LHCN-M2 (cell line): ENCODE results near the gene VPS41. TPM values are rescaled to one million over a fixed set of nuclear protein-coding genes. Genes with fewer than 3 reads are reported as not detected.

Source experiments
- DNase-seq: peaks from one replicate; pipeline ENCODE4 v3.0.0-alpha.2; 2012; ENCODE audit warnings: low read depth
- total RNA-seq: library from RNA; depleted of rRNA; stranded (reverse); fragments of >200 nt; gene quantifications from 2 replicates; pipeline ENCODE4 v1.2.3, GENCODE V29; 2014

The VPS41 gene
- total RNA-seq, 1 experiment from 2014 or later = 52.4 TPM

DNA sequence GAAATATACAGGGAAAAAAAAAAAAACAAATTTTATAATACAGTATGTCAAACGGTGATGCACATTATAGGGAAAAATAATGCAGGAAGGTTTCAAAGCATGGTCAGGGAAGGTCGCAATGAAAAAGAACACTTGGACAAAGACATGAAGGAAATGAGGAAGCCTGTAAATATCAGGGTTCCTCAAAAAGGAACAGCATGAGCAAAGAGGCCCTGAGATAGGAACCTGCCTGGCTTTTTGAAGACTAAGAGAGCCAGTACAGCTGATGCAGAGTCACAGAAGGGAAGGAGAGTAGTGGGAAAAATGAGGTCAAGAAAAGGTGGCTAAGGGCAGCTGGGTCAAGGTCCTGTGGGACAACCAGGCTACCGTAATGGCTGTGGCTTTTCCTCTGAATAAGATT is 1.9 kb downstream of the VPS41 start:
- DNase-seq = no peak

DNA sequence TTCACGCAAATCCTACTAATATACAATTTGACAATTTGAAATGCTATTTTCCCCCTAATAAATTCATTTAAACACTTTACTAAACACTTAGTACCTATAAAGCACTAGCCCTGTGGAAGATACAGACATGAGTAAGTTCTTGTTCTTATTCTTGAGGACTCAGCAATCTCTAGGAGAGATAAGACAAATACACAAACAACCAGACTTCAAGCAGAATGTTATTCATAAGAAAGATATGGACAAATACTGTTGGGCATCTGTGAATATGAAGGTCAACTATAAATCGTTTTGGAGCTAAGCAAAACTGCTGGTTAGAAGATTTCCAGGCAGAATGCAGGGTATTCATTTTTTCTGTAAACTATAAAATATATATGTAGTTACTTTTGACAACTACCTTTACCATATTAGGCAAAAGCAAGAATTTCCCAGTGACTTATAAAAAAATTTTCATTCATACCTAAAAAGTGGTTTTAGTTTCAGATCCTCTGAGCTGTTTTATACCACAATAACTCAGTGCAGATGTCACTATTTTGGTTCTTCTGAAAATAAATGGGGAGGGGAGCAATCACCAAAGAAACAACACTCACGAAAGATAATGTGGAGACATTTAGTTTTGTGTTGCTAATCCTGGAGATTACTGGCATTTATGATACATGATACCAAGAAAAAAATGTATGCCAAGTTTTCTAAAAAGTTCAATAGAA is 3.8 kb downstream of the VPS41 start:
- DNase-seq = no peak

DNA sequence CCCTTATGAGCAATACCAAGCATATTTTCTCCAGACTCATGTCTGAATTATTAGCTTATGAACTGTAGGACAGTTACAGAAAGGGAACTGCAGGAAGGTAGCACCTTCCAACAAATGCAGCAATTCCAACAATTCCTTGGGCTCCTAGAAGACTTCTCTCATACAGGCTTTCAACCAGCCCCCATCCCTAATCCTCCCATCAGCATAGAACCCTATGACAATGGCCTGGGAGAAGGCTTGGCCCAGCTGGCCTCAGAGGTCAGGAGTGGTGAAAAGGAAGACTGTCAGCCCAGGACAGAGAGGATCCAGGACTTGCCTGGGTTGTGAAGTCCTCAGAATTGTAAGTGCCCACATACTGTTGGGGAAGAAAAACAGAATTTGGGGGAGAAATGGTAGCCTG is 5.9 kb downstream of the VPS41 start:
- DNase-seq = no peak

DNA sequence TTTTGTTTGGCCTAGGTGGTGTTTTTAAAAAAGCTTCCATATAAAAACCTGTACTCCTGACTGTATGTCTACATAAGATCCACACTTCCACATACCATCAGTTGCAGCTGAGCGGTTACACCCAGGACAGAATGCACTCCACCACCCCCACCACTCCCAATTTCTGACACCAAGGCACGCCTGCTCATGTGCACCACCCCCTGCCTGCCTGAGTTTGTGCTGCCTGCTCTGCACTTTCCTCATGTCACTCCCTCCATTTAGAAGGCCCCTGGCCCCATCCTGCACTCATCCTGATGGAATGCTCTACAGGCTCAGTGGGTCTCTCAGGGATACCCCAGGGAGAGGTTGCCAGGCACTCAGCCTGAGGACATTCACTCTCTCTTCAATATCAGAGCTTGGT is 6.5 kb downstream of the VPS41 start:
- no peak for DNase-seq

GRCh38 chr7:38893061-38893460 is 15.9 kb downstream of the VPS41 start:
- no peak for DNase-seq

GRCh38 chr7:38890597-38890996 is 18.4 kb downstream of the VPS41 start:
- DNase-seq = no peak

GRCh38 chr7:38889872-38890432 is 19.0 kb downstream of the VPS41 start:
- no peak for DNase-seq

DNA sequence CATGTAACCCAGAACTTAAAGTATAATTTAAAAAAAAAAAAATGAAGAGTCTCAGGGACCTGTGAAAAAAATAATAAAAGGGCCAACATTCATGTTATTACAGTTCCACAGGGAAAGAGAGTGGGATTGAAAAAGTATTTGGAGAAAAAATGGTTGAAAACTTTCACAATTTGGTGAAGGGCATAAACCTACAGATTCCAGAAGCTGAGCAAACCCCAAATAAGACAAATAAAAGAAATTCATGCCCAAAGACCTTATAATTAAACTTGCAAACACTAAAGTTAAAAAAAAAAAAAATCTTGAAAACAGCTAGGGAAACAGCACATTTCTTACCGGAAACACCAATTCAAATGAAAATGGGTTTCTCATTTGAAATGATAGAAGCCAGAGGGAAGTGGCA is 19.9 kb downstream of the VPS41 start:
- DNase-seq = no peak

DNA sequence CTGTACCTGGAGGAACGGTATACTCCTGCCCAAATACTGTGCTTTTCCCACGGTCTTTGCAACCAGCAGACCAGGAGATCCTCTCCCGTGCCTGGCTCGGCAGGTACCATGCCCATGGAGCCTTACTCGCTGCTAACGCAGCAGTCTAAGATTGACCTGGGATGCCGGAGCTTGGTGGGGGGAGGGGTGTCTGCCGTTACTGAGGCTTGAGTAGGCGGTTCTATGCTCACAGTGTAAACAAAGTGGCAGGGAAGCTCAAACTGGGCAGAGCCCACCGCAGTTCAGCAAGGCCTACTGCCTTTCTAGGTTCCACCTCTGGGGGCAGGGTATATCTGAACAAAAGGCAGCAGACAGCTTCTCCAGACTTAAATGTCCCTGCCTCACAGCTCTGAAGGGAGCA is 22.7 kb downstream of the VPS41 start:
- DNase-seq = no peak

GRCh38 chr7:38883706-38884105 is 25.3 kb downstream of the VPS41 start:
- DNase-seq = no peak

DNA sequence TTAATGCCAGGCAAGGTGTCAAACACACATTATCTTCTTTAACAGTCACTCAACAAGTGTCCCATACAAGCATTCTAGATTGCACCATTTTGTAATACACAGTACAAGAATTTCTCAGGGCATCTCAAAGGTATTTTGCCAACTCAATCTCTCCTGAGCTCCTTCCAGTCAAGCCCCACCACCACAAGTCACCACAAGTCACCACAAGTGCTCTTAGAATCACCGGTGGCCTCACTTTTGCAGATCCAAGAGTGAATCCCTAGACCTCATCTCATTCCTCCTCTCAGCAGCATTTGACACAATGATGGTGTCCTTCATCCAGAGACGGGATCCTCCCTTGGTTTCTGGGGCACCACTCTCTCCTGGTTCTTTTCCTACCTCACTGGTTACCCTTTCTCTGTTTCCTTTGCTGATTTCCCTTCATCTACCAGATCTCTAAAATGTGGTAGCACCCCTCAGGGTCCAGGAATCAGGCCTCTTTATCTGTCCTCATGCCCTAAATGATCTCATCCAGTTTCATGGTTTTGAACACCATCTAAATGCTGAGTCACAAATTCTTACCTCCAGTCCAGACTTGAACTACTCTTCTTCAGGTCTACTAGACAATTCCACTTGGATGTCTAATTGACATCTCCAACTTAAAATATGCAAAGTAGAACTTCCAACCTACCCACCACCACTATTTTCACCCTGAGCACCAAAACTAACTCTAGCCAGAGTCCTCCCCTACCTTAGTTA is 26.9 kb downstream of the VPS41 start:
- DNase-seq = no peak

DNA sequence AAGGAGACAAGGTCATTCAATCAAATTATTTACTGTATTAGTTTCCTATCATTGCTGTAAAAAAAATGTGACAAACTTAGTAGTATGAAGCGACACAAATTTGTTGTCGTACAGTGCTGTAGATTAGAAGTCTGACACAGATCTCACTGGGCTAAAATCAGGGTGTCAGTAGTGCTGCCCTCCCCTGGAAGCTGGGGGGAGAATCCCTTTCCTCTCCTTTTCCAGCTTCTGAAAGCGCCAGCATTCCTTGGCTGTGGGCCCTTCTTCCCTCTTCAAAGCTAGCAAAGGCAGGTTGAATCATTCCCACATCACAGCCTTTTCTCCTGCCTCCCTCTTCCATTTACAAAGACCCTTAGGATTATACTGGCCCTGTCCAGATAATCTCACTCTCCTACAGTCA is 28.0 kb downstream of the VPS41 start:
- DNase-seq = no peak

GRCh38 chr7:38880454-38880853 is 28.5 kb downstream of the VPS41 start:
- DNase-seq = no peak

- DNase-seq = no peak
Measured at GRCh38 chr7:38880035-38880434, 29.0 kb downstream of the VPS41 start.

DNA sequence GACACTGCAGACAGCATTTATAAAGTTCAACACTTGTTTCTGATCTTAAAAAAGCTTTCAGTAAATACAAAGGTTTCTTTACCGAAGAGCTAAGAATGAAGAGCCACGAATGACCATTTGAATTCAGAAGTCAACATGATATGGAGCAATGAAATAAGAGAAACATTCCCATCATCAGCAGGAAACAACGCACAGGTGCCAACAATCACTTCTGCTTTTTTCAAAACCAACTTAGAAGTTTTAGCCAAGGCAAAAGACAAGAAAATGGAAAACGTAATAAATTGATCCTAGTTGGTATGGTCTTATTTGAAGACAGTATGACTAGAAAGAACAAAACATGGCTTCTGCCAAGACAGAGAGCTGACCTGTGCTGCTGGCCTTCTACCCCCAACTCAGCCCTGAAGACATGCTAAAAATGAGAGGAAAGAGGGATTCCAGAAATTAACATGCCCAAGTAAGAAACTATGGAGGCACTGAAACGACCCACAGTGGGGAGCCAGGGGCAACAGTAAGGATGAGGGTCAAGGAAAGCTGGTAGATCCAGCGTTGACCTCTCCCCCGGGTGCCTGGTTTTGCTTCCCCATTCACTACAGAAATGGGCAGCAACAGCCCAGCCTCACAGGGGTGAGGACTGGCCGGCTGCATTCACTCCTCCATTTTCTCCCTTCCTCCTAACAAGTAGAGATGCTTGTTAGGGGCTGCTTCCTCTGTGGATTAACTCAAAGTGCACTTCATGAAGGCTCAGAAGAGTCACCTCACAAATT is 30.1 kb downstream of the VPS41 start:
- no peak for DNase-seq

- DNase-seq = no peak
Measured at GRCh38 chr7:38873433-38873832, 35.6 kb downstream of the VPS41 start.

- no peak for DNase-seq
Measured at GRCh38 chr7:38872202-38872601, 36.8 kb downstream of the VPS41 start.

DNA sequence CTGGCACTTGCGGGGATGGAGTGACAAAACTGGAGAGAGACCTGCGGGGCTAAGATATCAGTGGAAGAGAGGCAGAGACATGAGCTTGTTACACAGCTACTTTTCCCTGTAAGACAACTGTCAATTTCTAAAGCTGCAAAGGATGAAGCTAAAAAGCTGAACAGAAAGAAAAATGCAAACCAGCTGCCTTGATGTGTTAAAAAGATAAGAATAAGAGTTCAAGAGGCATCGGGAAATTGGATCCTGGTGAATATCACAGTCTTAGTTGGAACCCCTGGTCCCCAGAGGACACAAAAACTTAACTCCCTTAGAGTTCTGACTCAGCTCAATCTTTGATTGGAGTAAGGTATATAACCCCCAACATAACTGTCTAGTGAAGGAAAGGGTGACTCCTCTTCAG is 38.8 kb downstream of the VPS41 start:
- DNase-seq = no peak

DNA sequence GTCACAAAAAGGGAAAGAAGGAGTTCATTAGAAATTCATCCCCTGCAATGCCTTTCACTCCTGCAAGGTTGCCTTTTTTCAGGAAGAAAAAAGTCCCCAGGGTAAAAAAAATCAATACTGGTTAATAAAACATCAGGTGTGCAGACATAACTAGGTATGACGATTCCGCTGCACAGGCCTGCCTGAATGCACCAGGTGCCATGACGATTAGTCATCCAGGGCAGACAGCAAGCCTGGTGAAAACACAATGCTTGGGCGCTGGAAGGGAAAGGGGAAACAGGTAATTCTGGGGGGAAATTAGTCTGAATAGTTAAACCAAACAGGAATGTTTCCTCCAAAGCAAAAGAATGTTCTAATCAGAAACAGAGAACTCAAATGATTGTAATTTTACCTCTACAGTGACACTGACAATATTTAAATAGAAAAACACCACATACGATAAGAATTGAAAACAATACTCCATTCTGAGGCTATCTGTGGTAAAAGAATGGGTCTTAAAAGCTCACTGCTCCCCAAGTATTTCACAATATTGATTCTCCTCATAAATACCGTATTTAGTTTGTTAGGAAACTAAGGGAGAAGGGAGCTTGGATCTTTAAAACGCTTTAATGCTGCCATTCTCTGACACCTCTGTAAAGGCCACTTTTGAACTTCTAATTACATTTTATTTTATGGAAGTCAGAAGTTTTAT is 45.2 kb downstream of the VPS41 start:
- DNase-seq = no peak

GRCh38 chr7:38862666-38863065 is 46.3 kb downstream of the VPS41 start:
- DNase-seq = peak; percentile 33

- peak; percentile 80 for DNase-seq
Measured at GRCh38 chr7:38858259-38858884, 50.6 kb downstream of the VPS41 start.
